CD8-positive, alpha-beta memory T cell (primary cell): Measurements from ENCODE around the gene AK6. TPM values are rescaled to one million over a fixed set of nuclear protein-coding genes. Genes with fewer than 3 reads are reported as not detected.

Source experiments
- CTCF ChIA-PET: fragments of 350-600 bp; sonication (Branson Sonifier 250); formaldehyde crosslinking; loops from one replicate; lab custom pipeline; 2021; ENCODE audit warnings: antibody characterized with exemption; lab: Charles Lee
- POLR2A ChIA-PET: fragments of 350-600 bp; sonication (Branson Sonifier 250); formaldehyde crosslinking; loops from one replicate; lab custom pipeline; 2021; ENCODE audit warnings: antibody characterized with exemption; lab: Charles Lee
- DNase-seq, 5 donors: peaks; one replicate each; pipeline versions ENCODE4 v3.0.0 to v3.0.0-alpha.2; 2020 to 2022; ENCODE audit warnings: mixed read lengths in 1 of 5
- H3K27ac ChIP-seq: one replicate; pipeline ENCODE4 v1.7.0; 2013; ENCODE audit warnings: low read depth, mild to moderate bottlenecking, low read length, moderate library complexity
- H3K27me3 ChIP-seq: 2 replicates; pipeline ENCODE4 v1.7.0; 2013; ENCODE audit warnings: low read length, mild to moderate bottlenecking; ENCODE audit not compliant: insufficient read depth, poor library complexity, severe bottlenecking
- H3K36me3 ChIP-seq: 2 replicates; pipeline ENCODE4 v1.7.0; 2013; ENCODE audit warnings: mild to moderate bottlenecking, low read length, moderate library complexity; ENCODE audit not compliant: insufficient read depth
- H3K4me1 ChIP-seq: 2 replicates; pipeline ENCODE4 v1.7.0; 2013; ENCODE audit warnings: mild to moderate bottlenecking, low read length, moderate library complexity; ENCODE audit not compliant: insufficient read depth
- H3K4me3 ChIP-seq: 2 replicates; pipeline ENCODE4 v1.7.0; 2013; ENCODE audit warnings: mild to moderate bottlenecking, low read length
- H3K9me3 ChIP-seq: 2 replicates; pipeline ENCODE4 v1.7.0; 2013; ENCODE audit warnings: mild to moderate bottlenecking, low read length
- H3K27ac Mint-ChIP-seq, 8 donors: one replicate each; pipeline ENCODE4 v1.8.0; 2020 to 2021; ENCODE audit warnings: mixed read lengths in 8 of 8, mild to moderate bottlenecking in 6 of 8, inconsistent platforms in 3 of 8, moderate library complexity in 3 of 8
- H3K27me3 Mint-ChIP-seq, 2 donors: one replicate each; pipeline ENCODE4 v1.8.0; 2020 to 2021; ENCODE audit warnings: mixed read lengths in 2 of 2, mild to moderate bottlenecking in 1 of 2, moderate library complexity in 1 of 2
- H3K36me3 Mint-ChIP-seq, 3 donors: one replicate each; pipeline ENCODE4 v1.8.0; 2020 to 2021; ENCODE audit warnings: mixed read lengths in 3 of 3, inconsistent platforms in 1 of 3, mild to moderate bottlenecking in 1 of 3
- H3K4me1 Mint-ChIP-seq, 3 donors: one replicate each; pipeline ENCODE4 v1.8.0; 2020 to 2021; ENCODE audit warnings: mixed read lengths in 3 of 3, inconsistent platforms in 1 of 3, mild to moderate bottlenecking in 1 of 3
- H3K4me3 Mint-ChIP-seq, 7 donors: one replicate each; pipeline ENCODE4 v1.8.0; 2020 to 2021; ENCODE audit warnings: mixed read lengths in 7 of 7, mild to moderate bottlenecking in 6 of 7, moderate library complexity in 4 of 7, inconsistent platforms in 2 of 7
- H3K9me3 Mint-ChIP-seq, 5 donors: one replicate each; pipeline ENCODE4 v1.8.0; 2020 to 2022; ENCODE audit warnings: mixed read lengths in 5 of 5, mild to moderate bottlenecking in 3 of 5, moderate library complexity in 2 of 5, inconsistent platforms in 1 of 5
- polyA plus RNA-seq: library from polyadenylated mRNA; unstranded; fragments of 300-500 nt; fragmentation: Illumina TruSeq; gene quantifications from one replicate; pipeline ENCODE4 v1.2.3, GENCODE V29; 2021
- total RNA-seq, 2 experiments: library from RNA; stranded (reverse); gene quantifications; one replicate each; pipeline ENCODE4 v1.2.3, GENCODE V29; 2021

Gene AK6
- total and polyA plus RNA-seq, 3 experiments from 2014 or later, result 90.9 to 108 (median 104) TPM

DNA sequence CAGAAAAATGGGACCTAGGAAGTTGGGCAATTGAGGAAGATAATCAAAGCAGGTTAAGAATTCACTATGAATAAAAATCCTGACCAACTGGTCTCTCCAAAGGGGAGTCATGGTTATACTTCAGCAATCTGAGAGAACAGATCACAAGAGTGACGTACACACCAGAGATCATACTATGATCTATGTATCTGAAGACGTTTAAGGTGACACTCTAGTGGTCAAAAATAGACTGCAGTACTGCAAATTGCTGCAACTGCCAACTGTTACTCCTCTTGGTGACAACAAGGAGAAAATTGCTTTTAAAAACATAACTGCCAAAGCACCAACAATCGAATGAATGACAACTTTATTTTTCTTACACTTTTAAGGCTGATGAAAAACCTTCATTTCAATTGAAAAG lies 4.9 kb downstream of the AK6 start:
- CTCF ChIA-PET, result interaction anchor here (1.0 kb wide), 1 partner anchor 40 kb away, joined by 3 read pairs; no protein-coding TSS in a partner anchor
- DNase-seq, result peak in 1 of 5 donors; percentile 16
- Histone ChIP-seq H3K4me1 (peaks cover 14% of the 10 kb centered on the region), H3K27me3 (no peaks in the 10 kb centered on the region), H3K9me3 (no peaks in the 10 kb centered on the region), H3K36me3 (peaks cover 23% of the 10 kb centered on the region), H3K4me3 (no peak overlapping the region), H3K27ac (no peak overlapping the region)
- peak overlapping the region in 1 of 7 donors; percentile 63 for H3K4me3 Mint-ChIP-seq
- H3K36me3 Mint-ChIP-seq, result peaks cover 3 to 59% (median 17%) of the 10 kb centered on the region in 3 donors
- POLR2A ChIA-PET, result no interaction called here
- H3K27me3 Mint-ChIP-seq, result no peaks in the 10 kb centered on the region
- peak overlapping the region in 2 of 8 donors; percentile 72 to 73 for H3K27ac Mint-ChIP-seq
- peaks cover 0 to 2% (median 0%) of the 10 kb centered on the region in 5 donors for H3K9me3 Mint-ChIP-seq
- H3K4me1 Mint-ChIP-seq, result peaks cover 27 to 59% (median 54%) of the 10 kb centered on the region in 3 donors

DNA sequence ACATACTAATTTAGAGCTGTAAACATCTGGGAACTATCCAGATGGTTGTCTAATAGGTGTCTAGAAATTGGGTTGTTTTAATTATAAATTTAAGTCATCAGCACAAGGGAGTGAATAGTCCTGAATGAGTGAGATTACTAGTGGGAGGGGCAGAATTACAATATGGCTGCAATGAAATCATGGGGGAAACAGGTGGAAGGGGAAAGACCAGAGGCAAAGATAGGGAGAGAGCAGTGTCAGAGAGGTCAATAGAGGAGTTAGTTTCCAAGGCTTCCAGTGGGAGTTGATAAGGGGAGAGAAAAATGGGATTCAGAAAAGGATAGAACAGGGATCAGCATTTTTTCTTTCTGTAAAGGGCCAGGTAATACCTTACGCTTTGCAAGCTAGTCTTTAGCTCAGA lies 8.9 kb downstream of the AK6 start:
- H3K9me3 ChIP-seq, result no peaks in the 10 kb centered on the region
- no peaks in the 10 kb centered on the region for H3K4me1 ChIP-seq
- no peak overlapping the region for H3K4me3 Mint-ChIP-seq
- H3K9me3 Mint-ChIP-seq, result no peaks in the 10 kb centered on the region
- peaks cover 14 to 49% (median 41%) of the 10 kb centered on the region in 3 donors for H3K4me1 Mint-ChIP-seq
- H3K36me3 Mint-ChIP-seq, result peaks cover 3 to 59% (median 19%) of the 10 kb centered on the region in 3 donors
- POLR2A ChIA-PET, result no interaction called here
- H3K27me3 ChIP-seq, result no peaks in the 10 kb centered on the region
- no peak overlapping the region for H3K27ac ChIP-seq
- no peak for DNase-seq
- H3K4me3 ChIP-seq, result no peak overlapping the region
- CTCF ChIA-PET, result no interaction called here
- H3K27me3 Mint-ChIP-seq, result no peaks in the 10 kb centered on the region
- H3K27ac Mint-ChIP-seq, result peak overlapping the region in 4 of 8 donors; percentile 27 to 66 (median 54)
- peaks cover 16% of the 10 kb centered on the region for H3K36me3 ChIP-seq

DNA sequence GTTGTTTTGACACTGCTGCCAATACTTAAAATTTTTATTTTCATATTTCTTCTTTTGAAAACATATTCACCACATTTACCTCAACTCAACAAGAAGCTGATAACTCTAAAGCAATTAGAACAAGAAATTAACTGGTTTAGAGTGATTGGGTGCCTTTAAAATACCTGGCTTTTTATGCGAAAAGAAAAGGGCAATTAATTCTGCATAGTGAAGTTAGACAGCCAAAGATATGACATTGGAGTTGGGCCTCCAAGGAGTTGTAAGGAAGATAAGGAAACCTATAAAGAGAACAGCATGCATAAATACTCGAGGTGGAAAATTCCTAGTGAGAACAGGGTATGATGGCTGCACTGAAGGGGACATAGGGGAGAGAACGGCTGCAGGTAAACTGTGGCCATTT lies 9.6 kb downstream of the AK6 start:
- POLR2A ChIA-PET, result no interaction called here
- H3K9me3 ChIP-seq, result no peaks in the 10 kb centered on the region
- no peak for DNase-seq
- no peak overlapping the region for H3K27ac ChIP-seq
- H3K36me3 Mint-ChIP-seq, result peaks cover 0 to 55% (median 17%) of the 10 kb centered on the region in 3 donors
- no peaks in the 10 kb centered on the region for H3K9me3 Mint-ChIP-seq
- no peaks in the 10 kb centered on the region for H3K27me3 ChIP-seq
- no peak overlapping the region for H3K4me3 ChIP-seq
- H3K4me1 Mint-ChIP-seq, result peaks cover 12 to 42% (median 36%) of the 10 kb centered on the region in 3 donors
- H3K36me3 ChIP-seq, result peaks cover 10% of the 10 kb centered on the region
- no peaks in the 10 kb centered on the region for H3K4me1 ChIP-seq
- H3K27ac Mint-ChIP-seq, result peak overlapping the region in 3 of 8 donors; percentile 11 to 27 (median 14)
- no peak overlapping the region for H3K4me3 Mint-ChIP-seq
- CTCF ChIA-PET, result no interaction called here
- H3K27me3 Mint-ChIP-seq, result no peaks in the 10 kb centered on the region

DNA sequence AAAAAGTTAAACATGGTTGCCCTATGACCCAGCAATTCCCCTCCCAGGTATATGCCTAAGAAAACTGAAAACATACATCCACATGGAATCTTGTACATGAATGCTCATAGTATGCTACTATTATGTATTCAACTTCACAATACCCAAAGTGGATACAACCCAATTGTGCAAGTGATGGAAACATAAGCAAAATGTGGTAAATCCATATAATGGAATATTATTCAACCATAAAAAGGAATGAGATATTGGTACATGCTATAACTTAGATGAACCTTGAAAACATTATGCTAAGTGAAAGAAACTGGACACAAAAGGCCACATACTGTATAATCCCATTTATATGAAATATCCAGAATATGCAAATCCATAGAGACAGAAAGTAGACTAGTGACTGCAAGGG lies 18.7 kb downstream of the AK6 start:
- POLR2A ChIA-PET, result no interaction called here
- H3K27me3 Mint-ChIP-seq, result no peaks in the 10 kb centered on the region
- CTCF ChIA-PET, result no interaction called here
- Histone ChIP-seq H3K4me3 (no peak overlapping the region), H3K4me1 (no peaks in the 10 kb centered on the region), H3K27me3 (no peaks in the 10 kb centered on the region), H3K9me3 (no peaks in the 10 kb centered on the region), H3K27ac (no peak overlapping the region), H3K36me3 (peaks cover 9% of the 10 kb centered on the region)
- no peak overlapping the region for H3K27ac Mint-ChIP-seq
- no peaks in the 10 kb centered on the region for H3K9me3 Mint-ChIP-seq
- no peak overlapping the region for H3K4me3 Mint-ChIP-seq
- H3K36me3 Mint-ChIP-seq, result peaks cover 8 to 38% (median 18%) of the 10 kb centered on the region in 3 donors
- peaks cover 2 to 3% (median 2%) of the 10 kb centered on the region in 3 donors for H3K4me1 Mint-ChIP-seq
- DNase-seq, result no peak

DNA sequence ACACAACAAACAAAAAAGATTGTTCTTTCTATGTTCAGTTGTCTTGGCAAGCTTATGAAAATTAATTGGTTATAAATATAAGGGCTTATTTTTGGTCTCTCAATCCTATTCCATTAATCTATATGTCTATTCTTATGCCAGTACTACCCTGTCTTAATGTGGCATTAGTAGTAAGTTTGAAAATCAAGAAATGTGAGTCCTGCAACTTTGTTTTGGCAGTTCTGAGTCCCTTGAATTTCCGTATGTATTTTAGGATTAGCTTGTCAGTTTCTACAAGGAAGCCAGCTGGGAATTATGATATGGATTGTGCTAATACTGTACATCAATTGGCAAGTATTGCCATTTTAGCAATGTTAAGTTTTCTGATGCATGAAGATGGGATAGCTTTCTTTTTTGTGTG lies 26.2 kb downstream of the AK6 start:
- Histone ChIP-seq H3K27ac (no peak overlapping the region), H3K9me3 (no peaks in the 10 kb centered on the region), H3K36me3 (no peaks in the 10 kb centered on the region), H3K4me1 (no peaks in the 10 kb centered on the region), H3K4me3 (no peak overlapping the region), H3K27me3 (no peaks in the 10 kb centered on the region)
- no peaks in the 10 kb centered on the region for H3K36me3 Mint-ChIP-seq
- no peak overlapping the region for H3K27ac Mint-ChIP-seq
- H3K4me1 Mint-ChIP-seq, result no peaks in the 10 kb centered on the region
- ChIA-PET CTCF (no interaction called here), POLR2A (no interaction called here)
- peaks cover 0 to 3% (median 0%) of the 10 kb centered on the region in 5 donors for H3K9me3 Mint-ChIP-seq
- no peaks in the 10 kb centered on the region for H3K27me3 Mint-ChIP-seq
- H3K4me3 Mint-ChIP-seq, result no peak overlapping the region
- DNase-seq, result no peak

DNA sequence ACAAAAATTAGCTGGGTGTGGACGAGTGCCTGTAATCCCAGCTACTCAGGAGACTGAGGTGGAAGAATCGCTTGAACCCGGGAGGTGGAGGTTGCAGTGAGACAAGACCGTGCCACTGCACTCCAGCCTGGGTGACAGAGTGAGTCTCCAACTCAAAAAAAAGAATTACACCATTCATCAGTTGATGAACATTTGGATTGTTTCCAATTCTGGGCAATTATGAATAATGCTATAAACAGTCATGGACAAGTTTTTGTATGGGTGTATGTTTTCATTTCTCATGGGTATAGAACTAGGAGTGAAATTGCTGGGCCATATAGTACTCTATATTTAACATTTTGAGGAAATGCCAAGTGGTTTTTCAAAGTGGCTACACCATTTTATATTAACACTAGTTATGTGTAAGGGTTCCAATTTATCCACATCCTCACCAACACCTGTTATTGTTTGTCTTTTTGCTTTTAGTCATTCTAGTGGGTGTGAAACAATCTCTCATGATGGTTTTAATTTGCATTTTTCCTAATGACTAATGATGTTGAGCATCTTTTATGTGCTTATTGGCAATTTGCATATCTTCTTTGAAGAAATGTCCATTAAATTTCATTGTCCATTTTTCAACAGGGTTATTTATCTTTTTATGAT lies 27.7 kb downstream of the AK6 start:
- peaks cover 0 to 3% (median 0%) of the 10 kb centered on the region in 5 donors for H3K9me3 Mint-ChIP-seq
- Histone ChIP-seq H3K36me3 (no peaks in the 10 kb centered on the region), H3K27me3 (no peaks in the 10 kb centered on the region), H3K27ac (no peak overlapping the region), H3K4me1 (no peaks in the 10 kb centered on the region), H3K9me3 (no peaks in the 10 kb centered on the region), H3K4me3 (no peak overlapping the region)
- DNase-seq, result no peak
- no peak overlapping the region for H3K4me3 Mint-ChIP-seq
- CTCF ChIA-PET, result no interaction called here
- POLR2A ChIA-PET, result no interaction called here
- no peaks in the 10 kb centered on the region for H3K27me3 Mint-ChIP-seq
- H3K36me3 Mint-ChIP-seq, result no peaks in the 10 kb centered on the region
- H3K4me1 Mint-ChIP-seq, result no peaks in the 10 kb centered on the region
- H3K27ac Mint-ChIP-seq, result no peak overlapping the region

DNA sequence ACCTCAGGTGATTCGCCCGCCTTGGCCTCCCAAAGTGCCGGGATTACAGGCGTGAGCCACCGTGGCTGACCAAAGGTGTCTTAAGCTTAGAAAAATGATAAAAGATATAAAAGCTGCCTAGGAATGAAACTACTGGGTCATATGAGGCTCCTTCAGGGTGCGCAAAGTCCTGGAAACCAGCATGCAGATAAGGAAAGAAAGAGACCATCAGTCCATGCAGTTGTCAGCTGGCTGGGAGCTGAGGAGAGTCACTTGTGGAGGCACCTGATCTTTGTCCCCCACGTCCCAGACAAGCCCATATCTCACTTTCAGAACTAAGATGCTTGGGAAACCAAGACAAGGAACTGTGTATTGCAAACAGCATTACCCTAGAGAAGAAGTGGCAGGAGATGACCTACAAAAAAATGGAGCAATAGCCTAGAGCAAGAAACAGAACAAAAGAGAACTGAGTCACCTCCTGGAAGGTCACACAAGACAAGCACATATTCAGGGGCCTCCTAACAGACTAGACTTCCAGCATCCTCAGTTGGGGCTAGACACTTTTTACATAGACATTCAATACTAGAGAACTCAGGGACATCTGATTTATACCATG lies 33.9 kb downstream of the AK6 start:
- DNase-seq, result no peak
- Histone ChIP-seq H3K27me3 (no peaks in the 10 kb centered on the region), H3K36me3 (no peaks in the 10 kb centered on the region), H3K4me1 (peaks cover 18% of the 10 kb centered on the region), H3K27ac (no peak overlapping the region), H3K9me3 (no peaks in the 10 kb centered on the region), H3K4me3 (no peak overlapping the region)
- H3K27me3 Mint-ChIP-seq, result peaks cover 0 to 1% of the 10 kb centered on the region in 2 donors
- H3K27ac Mint-ChIP-seq, result peak overlapping the region in 2 of 8 donors; percentile 5 to 48
- H3K4me1 Mint-ChIP-seq, result peaks cover 12 to 22% (median 20%) of the 10 kb centered on the region in 3 donors
- no peaks in the 10 kb centered on the region for H3K9me3 Mint-ChIP-seq
- CTCF ChIA-PET, result interaction anchor here (0.5 to 2.2 kb wide), 9 partner anchors 12 to 245 kb away, joined by 3 to 11 read pairs (median 5); partner anchors contain the start of genes CDK7 and SLC30A5
- peak overlapping the region in 1 of 7 donors; percentile 55 for H3K4me3 Mint-ChIP-seq
- POLR2A ChIA-PET, result interaction anchor here (0.7 kb wide), 1 partner anchor 257 kb away, joined by 8 read pairs; no protein-coding TSS in a partner anchor
- H3K36me3 Mint-ChIP-seq, result peaks cover 2 to 7% (median 4%) of the 10 kb centered on the region in 3 donors

DNA sequence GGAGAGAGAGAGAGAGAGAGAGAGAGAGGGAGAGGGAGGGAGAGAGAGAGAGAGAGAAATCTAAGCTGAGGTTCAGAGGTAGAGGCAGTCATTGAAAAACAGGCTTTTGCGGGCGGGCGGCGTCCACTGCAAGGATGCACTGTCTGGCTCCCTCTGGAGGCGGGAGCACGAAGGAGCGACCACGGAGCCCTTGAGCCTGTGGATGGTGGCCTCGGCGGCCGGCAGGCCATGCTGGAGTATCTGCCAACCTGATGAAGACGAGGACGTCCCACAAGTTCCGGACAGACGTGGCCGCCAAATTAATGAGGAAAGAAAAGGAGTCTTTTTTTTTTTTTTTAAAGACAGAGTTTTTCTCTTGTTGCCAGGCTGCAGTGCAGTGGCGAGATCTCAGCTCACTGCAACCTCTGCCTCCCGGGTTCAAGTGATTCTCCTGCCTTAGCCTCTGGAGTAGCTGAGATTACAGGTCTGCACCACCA lies 34.5 kb downstream of the AK6 start:
- POLR2A ChIA-PET, result interaction anchor here (0.7 kb wide), 1 partner anchor 257 kb away, joined by 8 read pairs; no protein-coding TSS in a partner anchor
- Histone ChIP-seq H3K9me3 (no peaks in the 10 kb centered on the region), H3K27me3 (no peaks in the 10 kb centered on the region), H3K4me1 (peaks cover 18% of the 10 kb centered on the region), H3K4me3 (no peak overlapping the region), H3K36me3 (no peaks in the 10 kb centered on the region), H3K27ac (no peak overlapping the region)
- no peaks in the 10 kb centered on the region for H3K9me3 Mint-ChIP-seq
- H3K4me1 Mint-ChIP-seq, result peaks cover 12 to 22% (median 20%) of the 10 kb centered on the region in 3 donors
- peaks cover 0 to 1% of the 10 kb centered on the region in 2 donors for H3K27me3 Mint-ChIP-seq
- peaks cover 3 to 7% (median 4%) of the 10 kb centered on the region in 3 donors for H3K36me3 Mint-ChIP-seq
- DNase-seq, result peak; percentile 58 to 82 (median 63)
- H3K27ac Mint-ChIP-seq, result peak overlapping the region in 6 of 8 donors; percentile 34 to 84 (median 78)
- CTCF ChIA-PET, result interaction anchor here (0.6 to 2.2 kb wide), 12 partner anchors 12 to 894 kb away, joined by 3 to 11 read pairs (median 4); partner anchors contain the start of genes CDK7 and SLC30A5
- peak overlapping the region in 6 of 7 donors; percentile 6 to 70 (median 58) for H3K4me3 Mint-ChIP-seq
